Ammon's horn (tissue), 1 donor: ENCODE measurements around the gene SPATA6L.
A peak's percentile ranks its signal among the peaks of the same experiment; 100 is the strongest.
"Not testable (repeated sequence)": the region's sequence is repeated elsewhere in the genome, so short reads cannot be mapped to it uniquely, and the experiment has no call there.

Experiments
- DNase-seq: peaks from one replicate; pipeline ENCODE4 v3.0.0-alpha.2; 2016; ENCODE audit warnings: low spot score

Gene SPATA6L

GRCh38 chr9:4630836-4631235 lies 35.4 kb downstream of the SPATA6L start:
- DNase-seq, result no peak

DNA sequence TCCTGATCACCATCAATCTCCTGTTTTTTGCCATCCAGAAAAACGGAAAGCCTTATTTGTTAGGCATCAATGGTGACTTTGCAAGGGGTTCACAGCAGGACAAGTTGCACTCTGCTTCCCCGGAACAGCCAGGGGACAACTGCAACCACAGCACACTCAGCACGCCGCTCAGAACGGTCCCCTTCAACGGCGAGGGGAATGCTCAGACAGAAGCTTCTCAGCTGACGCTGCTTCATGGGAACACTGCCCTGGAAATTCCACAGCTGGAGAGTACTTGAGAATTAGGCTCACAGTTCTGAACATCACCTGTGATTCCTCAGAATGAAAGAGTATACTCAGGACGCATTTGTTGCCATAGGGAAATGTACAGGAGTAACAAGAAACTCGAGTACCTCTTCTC lies 44.3 kb downstream of the SPATA6L start:
- DNase-seq, result no peak

GRCh38 chr9:4620881-4621555 lies 45.3 kb downstream of the SPATA6L start:
- DNase-seq, result no peak

DNA sequence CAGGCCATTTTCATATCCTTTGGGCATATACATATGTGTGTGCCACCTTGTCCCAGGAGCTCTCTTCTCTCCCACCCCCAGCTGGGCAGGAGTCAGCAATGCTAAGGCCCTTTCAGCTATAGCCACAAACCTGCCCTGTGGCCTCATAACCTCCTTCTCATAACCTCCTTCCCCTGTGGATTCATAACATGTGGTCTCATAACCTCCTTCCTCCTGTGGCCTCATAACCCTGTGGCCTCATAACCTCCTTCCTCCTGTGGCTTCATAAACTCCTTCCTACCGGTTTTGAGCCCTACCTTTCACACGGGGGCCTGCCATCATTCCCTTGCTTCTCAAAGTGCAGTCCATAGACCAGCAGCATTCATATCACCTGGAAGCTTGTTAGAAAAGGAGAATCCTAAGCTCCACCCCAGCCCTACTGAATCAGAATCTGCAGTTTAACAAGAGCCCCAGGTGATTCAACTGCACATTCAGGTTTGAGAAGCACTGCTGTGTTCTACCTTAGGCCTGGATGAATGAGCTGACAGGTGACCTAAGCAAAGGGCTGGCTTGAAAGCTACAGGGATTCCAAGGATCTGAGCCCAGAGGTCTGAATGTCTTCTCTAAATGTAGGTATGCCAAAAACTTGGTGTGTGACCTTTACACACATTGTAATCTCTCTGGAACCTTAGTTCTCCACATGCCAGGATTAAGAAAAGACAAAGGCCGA lies 46.1 kb downstream of the SPATA6L start:
- DNase-seq, result no peak

DNA sequence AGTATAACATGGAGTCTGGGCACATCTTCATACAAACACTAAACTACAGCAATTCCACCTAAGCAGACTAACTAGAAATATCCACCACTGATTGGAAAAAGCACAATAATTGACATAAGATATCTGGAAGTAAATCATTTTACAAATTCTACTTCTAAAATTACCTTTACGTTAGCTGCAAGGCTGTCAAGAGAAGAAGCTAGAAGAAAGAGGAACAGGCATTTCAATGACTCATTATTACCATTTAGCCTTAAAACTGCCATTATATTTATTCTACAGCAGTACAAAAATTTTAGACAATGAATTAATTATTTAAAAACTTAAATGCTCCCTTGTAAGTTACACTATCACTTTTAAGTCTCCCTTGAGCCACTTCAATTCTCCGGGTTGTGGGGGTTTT lies 47.6 kb downstream of the SPATA6L start:
- no peak for DNase-seq

DNA sequence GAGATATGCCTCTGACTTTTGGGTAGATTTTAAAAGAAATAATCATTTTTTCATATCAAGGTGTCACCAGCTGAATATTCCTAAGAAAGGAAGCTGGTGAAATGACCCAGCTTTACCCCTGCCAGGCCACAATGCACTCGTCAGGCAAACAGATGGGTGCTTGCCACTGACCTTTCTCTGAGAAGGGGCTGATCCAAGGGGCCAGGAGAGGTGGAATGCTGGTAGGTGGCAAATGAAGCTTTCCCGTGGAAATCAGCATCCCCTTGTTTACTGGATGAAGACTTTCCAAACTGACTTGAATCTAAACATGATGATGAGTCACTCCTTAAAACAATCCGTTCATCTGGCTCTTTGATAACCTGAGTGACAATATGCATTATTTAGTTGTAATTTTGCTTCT lies 48.5 kb downstream of the SPATA6L start:
- DNase-seq, result no peak

GRCh38 chr9:4615778-4616177 lies 50.5 kb downstream of the SPATA6L start:
- no peak for DNase-seq

GRCh38 chr9:4615251-4615650 lies 51.0 kb downstream of the SPATA6L start:
- no peak for DNase-seq

- DNase-seq, result no peak
Observed at GRCh38 chr9:4614627-4615026, 51.7 kb downstream of the SPATA6L start.

DNA sequence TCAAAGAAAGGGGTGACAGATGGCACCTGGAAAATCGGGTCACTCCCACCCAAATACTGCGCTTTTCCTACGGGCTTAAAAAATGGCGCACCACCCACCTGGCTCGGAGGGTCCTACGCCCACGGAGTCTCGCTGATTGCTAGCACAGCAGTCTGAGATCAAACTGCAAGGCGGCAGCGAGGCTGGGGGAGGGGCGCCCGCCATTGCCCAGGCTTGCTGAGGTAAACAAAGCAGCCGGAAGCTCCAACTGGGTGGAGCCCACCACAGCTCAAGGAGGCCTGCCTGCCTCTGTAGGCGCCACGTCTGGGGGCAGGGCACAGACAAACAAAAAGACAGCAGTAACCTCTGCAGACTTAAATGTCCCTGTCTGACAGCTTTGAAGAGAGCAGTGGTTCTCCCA lies 60.2 kb downstream of the SPATA6L start:
- DNase-seq, result not testable (repeated sequence)

DNA sequence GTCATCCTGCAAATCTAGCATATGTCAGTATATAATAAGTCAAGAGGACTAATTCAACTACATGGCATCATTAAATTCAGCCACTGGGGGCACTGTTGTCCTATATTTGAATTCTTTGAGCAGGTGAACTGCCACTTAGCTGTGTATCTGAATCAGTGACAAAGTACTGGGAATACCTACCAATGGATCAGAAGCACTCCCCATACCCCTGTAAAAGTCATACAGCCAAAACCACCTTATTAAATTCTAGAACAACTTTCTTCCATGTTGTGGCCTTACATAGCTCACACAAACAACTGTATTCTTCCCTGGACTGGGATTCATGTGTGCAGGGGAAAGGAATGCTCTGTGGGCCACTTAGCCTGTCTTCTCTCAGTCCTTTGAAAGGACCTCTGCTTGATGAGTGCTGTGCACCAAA lies 61.6 kb downstream of the SPATA6L start:
- DNase-seq, result peak; percentile 68

- DNase-seq, result no peak
Observed at GRCh38 chr9:4603830-4604229, 62.5 kb downstream of the SPATA6L start.

- DNase-seq, result no peak
Observed at GRCh38 chr9:4600368-4600767, 65.9 kb downstream of the SPATA6L start.

DNA sequence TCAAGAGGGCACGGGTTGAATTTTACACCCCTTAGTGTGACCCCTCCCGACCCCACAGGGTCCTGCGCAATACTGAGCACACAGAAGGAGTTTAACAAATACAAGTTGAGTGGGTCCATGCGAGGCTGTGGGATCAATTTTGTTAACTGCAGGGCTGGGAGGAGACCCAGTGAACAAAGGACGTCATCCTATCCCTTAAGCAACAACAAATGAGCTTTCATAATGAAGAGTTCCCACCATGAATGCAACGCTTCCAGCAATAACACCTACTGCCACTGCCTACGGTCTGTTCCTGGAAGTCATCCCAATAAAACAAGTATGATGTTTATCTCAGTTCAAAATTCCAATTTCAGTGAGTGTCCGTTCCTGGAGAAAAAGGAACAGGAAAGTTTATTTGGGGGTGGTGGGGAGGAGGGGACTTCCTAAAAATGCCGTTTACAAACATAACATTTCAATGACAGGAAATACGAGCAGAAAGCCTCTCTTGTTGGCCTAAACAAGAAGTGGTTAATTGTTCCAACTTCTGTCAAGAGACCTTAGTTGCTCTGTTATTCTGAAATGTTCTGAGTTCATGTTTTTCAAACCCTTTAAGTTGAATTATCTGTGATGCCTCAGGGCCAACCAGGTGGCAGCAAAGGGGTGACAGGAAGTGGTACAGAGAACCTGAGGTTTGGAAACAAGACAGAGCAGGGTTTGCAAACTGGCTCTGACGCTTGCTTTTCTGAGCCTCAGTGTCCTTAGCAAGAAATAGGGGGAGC lies 69.9 kb downstream of the SPATA6L start:
- peak; percentile 39 for DNase-seq

- DNase-seq, result no peak
Observed at GRCh38 chr9:4594994-4595393, 71.3 kb downstream of the SPATA6L start.

- no peak for DNase-seq
Observed at GRCh38 chr9:4594545-4594944, 71.7 kb downstream of the SPATA6L start.

DNA sequence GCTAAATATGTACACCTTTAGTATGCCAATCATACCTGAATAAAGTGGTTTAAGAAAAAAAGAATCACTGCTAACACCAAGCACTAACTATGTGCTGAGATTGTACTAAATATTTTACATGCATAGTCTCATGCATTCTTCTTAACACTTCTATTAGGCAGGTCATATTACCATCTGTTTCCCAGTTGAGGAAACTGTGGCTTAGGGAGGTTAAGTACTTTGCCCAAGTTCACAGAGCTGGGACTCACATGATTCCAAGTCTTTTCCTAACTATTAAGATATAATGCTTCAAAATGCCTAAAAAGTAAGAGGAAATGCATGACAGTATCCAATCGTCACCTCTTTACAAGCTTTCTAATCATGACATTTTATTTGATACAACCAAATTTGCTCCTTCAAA lies 73.4 kb downstream of the SPATA6L start:
- DNase-seq, result no peak

- no peak for DNase-seq
Observed at GRCh38 chr9:4592295-4592694, 74.0 kb downstream of the SPATA6L start.

- no peak for DNase-seq
Observed at GRCh38 chr9:4591123-4591500, 75.2 kb downstream of the SPATA6L start.

GRCh38 chr9:4590430-4591122 lies 75.7 kb downstream of the SPATA6L start:
- DNase-seq, result no peak

GRCh38 chr9:4588721-4589120 lies 77.6 kb downstream of the SPATA6L start:
- DNase-seq, result no peak

GRCh38 chr9:4585135-4585534 lies 81.1 kb downstream of the SPATA6L start:
- DNase-seq, result no peak

DNA sequence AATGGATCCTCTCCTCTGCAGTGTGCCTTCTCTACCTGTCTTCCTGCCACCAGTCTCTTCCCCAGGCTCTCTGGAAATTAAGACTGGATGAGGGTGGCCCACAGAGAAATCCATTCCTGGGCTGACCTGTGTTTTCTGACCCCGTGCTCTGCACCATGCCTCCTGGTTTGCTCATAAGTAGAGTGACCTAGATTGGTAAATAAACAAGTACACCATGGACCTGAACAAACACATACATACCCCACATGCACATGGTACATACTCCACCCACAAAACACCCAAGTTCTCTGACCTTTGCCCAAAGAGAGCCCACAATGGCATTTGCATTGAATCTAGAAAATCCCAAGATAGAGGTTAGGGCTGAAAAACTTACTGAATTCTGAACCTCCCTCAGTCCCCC lies 81.6 kb downstream of the SPATA6L start:
- no peak for DNase-seq
